Ectodermal cell (in vitro differentiated cells): ENCODE data around the gene MPST.

Experiments
- H3K27ac ChIP-seq: 2 replicates; pipeline ENCODE4 v1.7.0; 2013; ENCODE audit warnings: mild to moderate bottlenecking, low read depth, low read length; ENCODE audit not compliant: insufficient read depth, poor library complexity, severe bottlenecking
- H3K27me3 ChIP-seq: 2 replicates; pipeline ENCODE4 v1.7.0; 2013; ENCODE audit warnings: mild to moderate bottlenecking, low read length; ENCODE audit not compliant: insufficient read depth, control insufficient read depth, poor library complexity, severe bottlenecking
- H3K36me3 ChIP-seq: one replicate; pipeline ENCODE4 v1.7.0; 2013; ENCODE audit warnings: low read length; ENCODE audit not compliant: control insufficient read depth, insufficient read depth
- H3K4me1 ChIP-seq: one replicate; pipeline ENCODE4 v1.7.0; 2013; ENCODE audit warnings: low read length; ENCODE audit not compliant: control insufficient read depth, insufficient read depth
- H3K4me3 ChIP-seq: 2 replicates; pipeline ENCODE4 v1.7.0; 2013; ENCODE audit warnings: low read depth, low read length, control low read depth; ENCODE audit not compliant: insufficient read depth
- H3K9me3 ChIP-seq: 2 replicates; pipeline ENCODE4 v1.7.0; 2013; ENCODE audit warnings: mild to moderate bottlenecking, low read length, moderate library complexity; ENCODE audit not compliant: control insufficient read depth
- WGBS, 2 experiments: methylation state at CpG; one replicate each; pipeline ENCODE4 v1.1.7; 2013; ENCODE audit warnings: missing lambda C conversion rate in 2 of 2; 5-methylcytosine and 5-hydroxymethylcytosine counted together

MPST gene

DNA sequence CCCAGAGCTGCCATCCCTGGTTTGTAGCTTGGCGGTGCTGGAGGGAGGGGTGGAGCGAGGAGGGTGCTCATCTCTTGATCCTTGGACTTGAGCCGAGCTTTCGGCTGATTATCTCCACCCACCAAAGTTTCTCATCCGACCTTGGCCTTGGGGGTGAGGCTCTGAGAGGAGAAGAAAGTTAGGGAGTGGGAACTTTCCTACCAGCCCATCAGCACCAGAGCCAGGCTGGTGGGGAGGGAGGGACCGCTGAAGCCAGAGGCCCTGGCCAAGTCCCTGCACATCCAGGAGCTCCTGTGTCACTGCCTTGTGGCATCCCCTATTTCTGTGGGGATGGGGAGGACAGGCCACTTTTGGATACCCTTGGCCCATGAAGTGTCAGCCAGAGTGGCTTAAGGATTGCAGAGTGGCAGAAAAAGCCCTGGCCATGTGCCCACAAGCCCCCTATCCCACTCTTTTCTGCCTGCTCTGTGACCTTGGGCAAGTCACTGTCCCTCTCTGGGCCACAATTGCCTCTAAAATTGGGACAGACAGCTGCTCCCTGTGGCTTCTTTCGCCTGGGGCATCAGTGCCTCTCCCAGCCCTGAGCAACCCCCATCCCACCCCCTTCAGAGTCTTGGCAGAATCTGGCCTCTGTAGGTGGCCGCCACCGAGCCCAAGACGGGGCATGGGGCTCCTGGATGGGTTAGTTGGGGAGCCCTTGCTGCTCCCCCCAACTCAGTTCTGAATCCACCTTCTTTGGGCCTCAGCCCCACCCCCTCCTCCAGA lies 42.3 kb downstream of the MPST start:
- Histone ChIP-seq H3K27me3 (no peaks in the 10 kb centered on the region), H3K9me3 (no peaks in the 10 kb centered on the region), H3K27ac (no peak overlapping the region), H3K4me3 (no peak overlapping the region), H3K4me1 (peaks cover 8% of the 10 kb centered on the region), H3K36me3 (peaks cover 3% of the 10 kb centered on the region)
- WGBS, 2 experiments = 88 to 91% methylated on average over 8 to 10 of the region's 10 CpGs

DNA sequence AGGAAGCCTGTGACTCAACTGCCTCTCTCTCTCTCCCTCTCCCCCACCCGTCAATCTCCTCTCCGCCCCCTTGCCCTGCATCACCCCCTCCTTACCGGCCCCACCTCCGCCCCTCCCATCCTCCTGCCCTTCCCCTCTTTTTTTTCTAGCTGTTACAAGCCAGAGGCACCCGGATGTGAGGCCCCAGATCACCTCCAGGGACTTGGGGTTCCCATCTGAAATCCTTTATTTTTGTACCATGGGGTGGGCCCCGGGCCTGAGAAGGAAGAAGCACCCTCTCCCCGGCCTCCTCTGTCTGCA lies 42.8 kb downstream of the MPST start:
- H3K4me1 ChIP-seq = peaks cover 8% of the 10 kb centered on the region
- no peak overlapping the region for H3K27ac ChIP-seq
- WGBS, 2 experiments = 66 to 67% methylated on average over 7 of the region's 7 CpGs

DNA sequence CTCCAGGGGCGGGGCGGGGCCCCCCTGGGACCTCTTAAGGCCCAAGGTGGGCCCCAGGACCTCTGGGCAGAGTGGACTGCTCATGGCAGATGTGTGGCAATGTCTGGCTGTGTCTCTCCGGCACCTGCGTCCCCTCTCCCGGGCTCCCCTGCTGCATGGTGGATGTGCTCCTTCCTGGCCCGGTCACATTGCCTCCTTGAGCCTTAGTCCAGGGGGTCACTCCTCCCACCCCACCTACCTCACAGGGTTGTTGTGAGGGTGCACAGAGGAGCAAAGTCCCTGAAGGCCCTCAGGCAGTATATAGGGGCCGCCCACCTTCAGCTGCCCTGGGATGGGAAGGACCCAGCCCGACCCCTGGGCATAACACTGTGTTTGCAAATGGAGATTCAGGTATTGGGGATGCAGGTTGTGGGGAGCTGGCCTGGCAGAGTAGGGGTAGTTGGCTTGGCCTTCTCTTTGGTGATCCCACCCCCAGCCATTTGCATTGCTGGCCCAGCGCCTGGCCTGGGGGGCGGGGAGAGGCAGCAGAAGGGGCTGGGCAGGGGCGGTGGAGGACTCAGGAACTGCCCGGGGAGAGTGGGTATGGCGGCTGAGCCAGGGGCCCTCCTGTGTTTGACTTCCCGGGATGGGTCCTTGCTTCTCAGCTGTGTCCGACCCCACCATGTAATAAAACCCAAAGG lies 43.3 kb downstream of the MPST start:
- H3K27ac ChIP-seq = no peak overlapping the region
- H3K4me3 ChIP-seq = no peak overlapping the region
- H3K36me3 ChIP-seq = no peaks in the 10 kb centered on the region
- WGBS, 2 experiments = 75% methylated on average over 15 of the region's 15 CpGs
- H3K9me3 ChIP-seq = no peaks in the 10 kb centered on the region
- peaks cover 5% of the 10 kb centered on the region for H3K27me3 ChIP-seq
- peaks cover 8% of the 10 kb centered on the region for H3K4me1 ChIP-seq

More for the DNA sequence above, 42.8 kb downstream of the MPST start:
- Histone ChIP-seq H3K27me3 (peaks cover under 1% of the 10 kb centered on the region), H3K4me3 (no peak overlapping the region), H3K9me3 (no peaks in the 10 kb centered on the region), H3K36me3 (peaks cover under 1% of the 10 kb centered on the region)

DNA sequence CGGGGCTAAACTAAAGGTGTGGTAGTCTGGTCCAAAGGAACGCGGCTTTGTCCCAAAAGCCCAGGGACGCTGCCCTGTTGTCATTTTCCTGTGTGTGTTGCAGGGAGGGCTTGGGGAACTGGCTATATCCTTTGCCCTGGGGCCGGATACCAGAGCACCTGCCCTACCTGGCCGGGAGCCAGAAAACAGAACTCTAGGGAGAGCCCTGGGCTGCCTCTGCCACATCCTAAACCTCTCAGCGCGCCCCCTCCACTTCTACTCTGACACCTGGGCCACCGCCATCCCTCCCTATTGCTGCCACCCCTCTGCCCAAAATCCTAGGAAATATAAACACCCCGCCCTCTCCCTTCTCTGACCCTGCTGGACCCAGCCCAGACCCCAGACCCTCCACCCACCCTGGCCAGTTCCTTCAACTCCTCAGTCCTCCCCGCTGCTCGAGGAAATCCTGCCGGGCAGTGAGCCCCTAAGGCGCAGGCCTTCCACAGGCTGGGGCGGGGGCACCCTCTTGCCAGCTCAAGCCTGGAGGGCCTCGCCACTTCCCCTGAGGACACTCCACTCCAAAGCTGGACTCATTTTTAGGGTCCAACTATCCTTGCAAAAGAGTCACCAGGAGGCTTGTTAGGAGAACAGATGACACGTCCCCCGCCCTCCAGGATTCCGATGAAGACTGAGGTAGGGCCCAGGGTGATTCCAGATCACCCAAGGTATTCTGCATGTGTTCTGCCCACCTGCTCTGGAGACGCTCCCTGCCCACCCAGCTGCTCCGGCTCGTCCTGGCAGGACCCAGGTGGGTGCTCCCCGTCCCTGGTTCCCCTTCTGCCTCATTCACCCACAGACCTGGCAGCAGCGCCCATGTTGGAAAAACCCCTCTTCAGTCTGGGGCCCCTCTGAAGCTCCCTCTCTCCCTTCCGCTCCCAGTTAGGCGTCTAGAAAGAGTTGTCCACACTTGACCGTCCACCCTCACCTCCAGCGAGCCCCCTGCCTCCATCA lies 44.2 kb downstream of the MPST start:
- H3K4me1 ChIP-seq = peaks cover 10% of the 10 kb centered on the region
- no peak overlapping the region for H3K4me3 ChIP-seq
- no peaks in the 10 kb centered on the region for H3K9me3 ChIP-seq
- 92 to 94% methylated on average over 28 of the region's 28 CpGs for WGBS, 2 experiments
- no peak overlapping the region for H3K27ac ChIP-seq
- no peaks in the 10 kb centered on the region for H3K36me3 ChIP-seq
- H3K27me3 ChIP-seq = peaks cover 14% of the 10 kb centered on the region

DNA sequence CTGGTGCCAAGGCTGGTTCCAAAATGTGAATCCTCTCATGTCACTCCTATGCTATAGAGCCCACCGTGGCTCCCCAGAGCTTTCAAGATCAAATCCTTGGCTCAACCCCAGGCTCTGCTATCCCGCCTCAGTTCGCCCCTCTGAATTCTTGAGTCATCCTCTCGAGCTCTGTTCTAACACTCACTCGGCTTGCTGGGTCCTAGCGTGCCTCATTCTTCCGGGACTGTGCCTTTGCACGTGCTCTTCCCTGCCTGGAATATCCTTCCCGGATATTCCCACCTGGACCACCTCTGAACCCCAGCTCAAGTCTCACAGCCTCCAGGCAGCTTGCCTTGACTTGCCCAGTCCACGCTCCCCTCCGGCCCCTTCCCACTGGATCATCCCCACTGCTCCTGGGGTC lies 45.0 kb downstream of the MPST start:
- H3K4me1 ChIP-seq = peaks cover 10% of the 10 kb centered on the region
- H3K4me3 ChIP-seq = no peak overlapping the region
- H3K27me3 ChIP-seq = peaks cover 23% of the 10 kb centered on the region
- no peaks in the 10 kb centered on the region for H3K36me3 ChIP-seq
- no peak overlapping the region for H3K27ac ChIP-seq
- WGBS, 2 experiments = 90 to 94% methylated on average over 11 of the region's 11 CpGs
- no peaks in the 10 kb centered on the region for H3K9me3 ChIP-seq

DNA sequence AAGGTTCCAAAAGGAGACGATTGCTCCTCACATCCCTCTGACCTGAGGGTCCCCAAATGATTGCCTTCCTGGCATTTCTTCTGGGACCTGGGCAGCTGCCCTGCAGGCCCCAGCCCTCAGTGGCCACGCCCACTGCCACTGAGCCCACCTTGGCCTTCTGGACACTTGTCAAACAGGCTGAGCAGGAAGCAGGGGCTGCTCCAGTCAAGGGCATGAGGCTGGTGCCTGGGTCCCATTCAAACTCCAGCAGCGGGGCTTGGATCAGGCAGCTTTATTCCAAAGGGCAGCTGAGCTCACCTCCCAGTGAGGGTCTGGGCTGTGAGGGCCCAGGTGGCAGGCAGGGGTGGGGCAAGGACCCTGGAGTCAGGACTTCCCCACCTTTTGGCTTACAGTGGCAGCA lies 45.6 kb downstream of the MPST start:
- WGBS, 2 experiments = 90 to 93% methylated on average over 3 of the region's 3 CpGs
- peaks cover 29% of the 10 kb centered on the region for H3K27me3 ChIP-seq
- H3K36me3 ChIP-seq = no peaks in the 10 kb centered on the region
- no peaks in the 10 kb centered on the region for H3K9me3 ChIP-seq
- H3K4me1 ChIP-seq = peaks cover 10% of the 10 kb centered on the region
- H3K4me3 ChIP-seq = no peak overlapping the region
- no peak overlapping the region for H3K27ac ChIP-seq

DNA sequence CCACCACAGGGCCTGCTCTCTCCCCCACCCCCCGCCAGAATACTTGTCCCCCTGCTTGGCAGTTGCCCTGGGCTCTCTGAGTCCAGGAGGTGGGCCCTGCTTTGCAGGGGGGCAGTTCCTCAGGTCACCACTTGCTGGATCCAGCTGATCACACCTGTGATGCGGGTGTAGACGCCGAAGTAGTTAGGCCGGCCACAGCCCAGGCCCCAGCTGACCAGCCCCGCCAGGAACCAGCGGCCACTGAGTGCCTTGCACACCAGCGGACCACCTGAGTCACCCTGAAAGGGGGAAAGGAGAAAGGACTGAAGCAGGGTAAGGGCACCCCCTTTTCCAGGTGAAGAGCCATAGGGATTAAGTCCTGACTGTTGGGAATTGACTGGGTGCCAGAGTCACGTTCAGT lies 46.4 kb downstream of the MPST start:
- Histone ChIP-seq H3K27me3 (peaks cover 37% of the 10 kb centered on the region), H3K4me1 (peaks cover 10% of the 10 kb centered on the region), H3K27ac (no peak overlapping the region), H3K4me3 (no peak overlapping the region), H3K36me3 (no peaks in the 10 kb centered on the region), H3K9me3 (no peaks in the 10 kb centered on the region)
- 92% methylated on average over 9 of the region's 9 CpGs for WGBS, 2 experiments

DNA sequence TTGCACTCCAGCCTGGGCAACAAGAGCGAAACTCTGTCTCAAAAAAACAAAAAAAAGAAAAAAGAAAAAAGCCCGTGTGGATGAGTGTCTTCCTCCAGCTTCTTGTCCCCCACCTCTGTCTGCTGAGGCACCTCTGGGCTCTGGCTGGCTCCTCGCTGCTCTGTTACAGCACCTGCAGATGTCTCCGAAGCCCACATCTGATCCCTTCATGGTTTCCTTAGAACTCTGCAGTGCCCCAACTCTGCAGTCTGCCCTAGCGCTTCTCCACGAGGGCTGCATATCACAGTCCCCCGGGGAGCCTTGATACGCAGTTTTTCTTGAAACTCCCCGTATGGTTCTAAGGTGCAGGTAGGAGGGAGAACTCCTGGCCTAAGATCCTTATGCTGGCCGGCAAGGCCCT lies 47.9 kb downstream of the MPST start:
- Histone ChIP-seq H3K27me3 (peaks cover 46% of the 10 kb centered on the region), H3K4me3 (no peak overlapping the region)

DNA sequence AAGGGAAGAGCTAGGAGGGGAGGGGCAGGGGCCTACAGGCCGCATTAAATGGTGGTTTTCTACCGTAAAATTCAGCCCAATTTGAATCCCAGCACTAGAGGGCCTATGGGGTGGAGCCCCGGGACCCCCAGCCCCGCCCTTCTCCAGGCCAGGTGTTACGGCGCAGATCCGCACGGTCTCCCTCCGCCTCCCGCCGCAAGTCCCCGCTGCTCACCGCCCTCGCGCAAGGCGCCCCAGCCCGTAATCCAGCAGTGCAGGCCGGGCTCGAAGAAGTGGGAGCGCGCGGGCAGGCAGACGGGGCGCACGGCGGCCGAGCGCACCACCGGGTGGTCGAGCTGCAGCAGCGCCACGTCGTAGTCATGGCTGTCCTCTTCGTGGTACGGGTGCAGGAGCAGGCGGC lies 49.3 kb downstream of the MPST start:
- 4 to 5% methylated on average over 36 of the region's 36 CpGs for WGBS, 2 experiments
- H3K27ac ChIP-seq = no peak overlapping the region
- H3K9me3 ChIP-seq = no peaks in the 10 kb centered on the region
- peaks cover 48% of the 10 kb centered on the region for H3K27me3 ChIP-seq
- no peak overlapping the region for H3K4me3 ChIP-seq
- no peaks in the 10 kb centered on the region for H3K36me3 ChIP-seq
- H3K4me1 ChIP-seq = peaks cover 3% of the 10 kb centered on the region

More for the DNA sequence above, 47.9 kb downstream of the MPST start:
- Histone ChIP-seq H3K4me1 (peaks cover 10% of the 10 kb centered on the region), H3K36me3 (no peaks in the 10 kb centered on the region), H3K9me3 (no peaks in the 10 kb centered on the region), H3K27ac (no peak overlapping the region)
- WGBS, 2 experiments = 87 to 89% methylated on average over 10 of the region's 10 CpGs

DNA sequence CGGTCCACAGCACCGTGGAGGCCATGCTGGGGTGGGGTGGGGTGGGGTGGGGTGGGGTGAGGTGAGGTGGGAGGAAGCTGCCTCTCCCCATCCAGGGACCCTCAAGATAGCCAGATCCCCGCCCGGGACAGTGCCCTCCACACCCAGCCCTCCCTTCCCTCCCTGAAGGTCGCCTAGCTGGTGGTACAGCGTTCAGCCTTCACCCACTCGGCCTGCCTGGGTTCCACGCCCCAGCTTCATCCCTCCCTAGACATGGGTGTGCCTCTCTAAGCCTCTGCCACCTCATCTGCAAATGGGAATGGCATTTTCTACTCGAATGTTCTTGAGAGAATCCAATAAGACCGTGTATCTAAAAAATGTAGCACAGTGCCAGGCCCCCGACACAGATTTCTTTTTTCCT lies 49.8 kb downstream of the MPST start:
- Histone ChIP-seq H3K27me3 (peaks cover 49% of the 10 kb centered on the region), H3K4me1 (peaks cover 3% of the 10 kb centered on the region), H3K27ac (no peak overlapping the region), H3K36me3 (no peaks in the 10 kb centered on the region), H3K9me3 (no peaks in the 10 kb centered on the region), H3K4me3 (no peak overlapping the region)
- WGBS, 2 experiments = 57 to 69% methylated on average over 9 to 11 of the region's 11 CpGs
